VCaP (cell line): Measurements from ENCODE around the gene HIVEP2.

ENCODE experiments used
- H3K27ac ChIP-seq: fragments of 450-650 bp; 2 replicates; pipeline ENCODE4 v1.5.1; 2017
- CTCF ChIP-seq: fragments of 450-650 bp; conservative IDR thresholded peaks from 2 replicates; pipeline ENCODE4 v1.5.1; 2017; ENCODE audit warnings: mild to moderate bottlenecking, moderate library complexity

HIVEP2 gene

GRCh38 chr6:142870787-142871415, 74.1 kb downstream of the HIVEP2 start:
- no peak overlapping the region for H3K27ac ChIP-seq
- TF ChIP-seq CTCF, result no peak

GRCh38 chr6:142868917-142869316, 76.1 kb downstream of the HIVEP2 start:
- no peak for TF ChIP-seq CTCF
- H3K27ac ChIP-seq, result no peak overlapping the region

GRCh38 chr6:142867988-142868812, 76.8 kb downstream of the HIVEP2 start:
- no peak for TF ChIP-seq CTCF
- H3K27ac ChIP-seq, result no peak overlapping the region

GRCh38 chr6:142867355-142867801, 77.6 kb downstream of the HIVEP2 start:
- no peak for TF ChIP-seq CTCF
- H3K27ac ChIP-seq, result no peak overlapping the region

- no peak for TF ChIP-seq CTCF
- no peak overlapping the region for H3K27ac ChIP-seq
Measured at GRCh38 chr6:142863981-142864380, 81.0 kb downstream of the HIVEP2 start.

- H3K27ac ChIP-seq, result no peak overlapping the region
- TF ChIP-seq CTCF, result no peak
Measured at GRCh38 chr6:142861711-142862110, 83.3 kb downstream of the HIVEP2 start.

- H3K27ac ChIP-seq, result no peak overlapping the region
- no peak for TF ChIP-seq CTCF
Measured at GRCh38 chr6:142860498-142860897, 84.5 kb downstream of the HIVEP2 start.
